Endothelial cell of umbilical vein (primary cell): ENCODE data around the gene CNNM4. TPM values are rescaled to one million over a fixed set of nuclear protein-coding genes. Genes with fewer than 3 reads are reported as not detected.

ENCODE experiments used
- BruUV-seq: library from RNA; stranded (reverse); fragments of 400-500 nt; replicated peaks from 2 replicates; lab custom pipeline; 2021; lab: Mats Ljungman, UMichigan
- CTCF ChIA-PET: fragments of 300-600, 350-600 bp; sonication (Branson Sonifier 250); formaldehyde crosslinking; loops from one replicate; lab custom pipeline; 2021; ENCODE audit warnings: antibody characterized with exemption, inconsistent platforms; lab: Charles Lee
- POLR2A ChIA-PET: fragments of 300-600, 350-600 bp; sonication (Branson Sonifier 250); formaldehyde crosslinking; loops from one replicate; lab custom pipeline; 2021; ENCODE audit warnings: antibody characterized with exemption, inconsistent platforms; lab: Charles Lee
- DNase-seq: peaks from one replicate; pipeline ENCODE4 v3.0.0-alpha.2; 2011; ENCODE audit warnings: low read depth, low spot score
- FAIRE-seq: peaks from 2 replicates; lab custom pipeline; 2011; peaks lifted over from hg19 to GRCh38; lab: Jason Lieb, UNC
- H2AFZ ChIP-seq: 2 replicates; pipeline ENCODE4 v1.6.0; 2012; ENCODE audit warnings: low read depth, low read length, control low read depth, inconsistent platforms
- H3K27ac ChIP-seq: 2 replicates; pipeline ENCODE4 v1.5.1; 2011; ENCODE audit warnings: low read depth, mild to moderate bottlenecking, control low read depth, low read length, moderate library complexity; ENCODE audit not compliant: insufficient read depth
- H3K27me3 ChIP-seq, 2 experiments: 2 replicates each; pipeline versions ENCODE4 v1.6.0 to v1.6.1; 2011; ENCODE audit warnings: low read length in 2 of 2, mixed read lengths in 1 of 2; ENCODE audit not compliant: control insufficient read depth in 2 of 2, insufficient read depth in 2 of 2
- H3K36me3 ChIP-seq, 2 experiments: 2 replicates in 1 of 2; 3 replicates in 1 of 2; pipeline ENCODE4 v1.5.1; 2011; ENCODE audit warnings: low read length in 2 of 2, mild to moderate bottlenecking in 1 of 2, moderate library complexity in 1 of 2; ENCODE audit not compliant: control insufficient read depth in 2 of 2, insufficient read depth in 2 of 2; ENCODE audit errors: extremely low read depth in 1 of 2
- H3K4me1 ChIP-seq: 3 replicates; pipeline ENCODE4 v1.5.1; 2011; ENCODE audit warnings: mild to moderate bottlenecking, low read length; ENCODE audit not compliant: control insufficient read depth, insufficient read depth; ENCODE audit errors: extremely low read depth
- H3K4me2 ChIP-seq: 2 replicates; pipeline ENCODE4 v1.6.1; 2011; ENCODE audit warnings: low read length, control low read depth, mixed read lengths; ENCODE audit not compliant: insufficient read depth
- H3K4me3 ChIP-seq, 3 experiments: fragments of 200-600 bp in 1 of 3; sonication (generic), shearing (Covaris generic) in 1 of 3; replicated peaks in 1 of 3; 2 replicates each; pipeline ENCODE4 v1.5.1; 2011 to 2016; ENCODE audit warnings: control low read depth in 3 of 3, low read length in 3 of 3, mild to moderate bottlenecking in 2 of 3, inconsistent platforms in 1 of 3, low read depth in 1 of 3, moderate library complexity in 1 of 3; ENCODE audit not compliant: insufficient read depth in 1 of 3
- H3K79me2 ChIP-seq: 2 replicates; pipeline ENCODE4 v1.6.0; 2012; ENCODE audit warnings: low read length, inconsistent platforms; ENCODE audit not compliant: control insufficient read depth, insufficient read depth
- H3K9ac ChIP-seq: replicated peaks from 2 replicates; pipeline ENCODE3; 2011; ENCODE audit warnings: low read length, control low read depth; ENCODE audit not compliant: insufficient read depth; ENCODE audit errors: extremely low read depth
- H3K9me1 ChIP-seq: replicated peaks from 3 replicates; pipeline ENCODE4 v1.6.0; 2011; ENCODE audit warnings: mild to moderate bottlenecking, low read length; ENCODE audit not compliant: control insufficient read depth, insufficient read depth; ENCODE audit errors: extremely low read depth
- H3K9me3 ChIP-seq: replicated peaks from 2 replicates; pipeline ENCODE4 v1.5.1; 2012; ENCODE audit warnings: low read length, inconsistent platforms; ENCODE audit not compliant: control insufficient read depth, insufficient read depth
- H4K20me1 ChIP-seq: replicated peaks from 2 replicates; pipeline ENCODE3; 2011; ENCODE audit warnings: mild to moderate bottlenecking, low read length; ENCODE audit not compliant: control insufficient read depth, insufficient read depth; ENCODE audit errors: extremely low read depth
- CTCF ChIP-seq, 2 donors: IDR thresholded peaks; 1 replicate in 1 of 2; 2 replicates in 1 of 2; pipeline ENCODE4 v1.5.1; 2011; ENCODE audit warnings: low read length in 2 of 2, mild to moderate bottlenecking in 2 of 2, moderate library complexity in 2 of 2, control low read depth in 1 of 2, inconsistent platforms in 1 of 2, low read depth in 1 of 2; ENCODE audit not compliant: insufficient read depth in 1 of 2; ENCODE audit errors: extremely low read depth in 1 of 2
- EZH2 ChIP-seq: IDR thresholded peaks from 2 replicates; pipeline ENCODE4 v1.6.1; 2012; ENCODE audit warnings: borderline replicate concordance, low read depth, mild to moderate bottlenecking, moderate library complexity, low read length, inconsistent platforms; ENCODE audit not compliant: severe bottlenecking
- FOS ChIP-seq: IDR thresholded peaks from 2 replicates; pipeline ENCODE4 v1.6.1; 2011; ENCODE audit warnings: mild to moderate bottlenecking, low read length, moderate library complexity, borderline replicate concordance; ENCODE audit not compliant: insufficient read depth
- GATA2 ChIP-seq: IDR thresholded peaks from 2 replicates; pipeline ENCODE4 v1.7.0; 2011; ENCODE audit warnings: low read depth, mild to moderate bottlenecking, moderate library complexity, mixed read lengths, low read length; ENCODE audit not compliant: insufficient read length, insufficient read depth
- JUN ChIP-seq: IDR thresholded peaks from 2 replicates; pipeline ENCODE4 v1.6.1; 2011; ENCODE audit warnings: borderline replicate concordance, low read depth; ENCODE audit not compliant: insufficient read length, insufficient read depth
- MYC ChIP-seq: IDR thresholded peaks from one replicate; pipeline ENCODE4 v1.6.1; 2011; ENCODE audit warnings: mild to moderate bottlenecking, low read depth, low read length
- POLR2A ChIP-seq: IDR thresholded peaks from 2 replicates; pipeline ENCODE4 v1.6.1; 2012; ENCODE audit warnings: low read depth, mild to moderate bottlenecking, control low read depth, low read length
- POLR2AphosphoS5 ChIP-seq: IDR thresholded peaks from 2 replicates; pipeline ENCODE4 v1.6.1; 2012; ENCODE audit warnings: low read depth, mild to moderate bottlenecking, control low read depth, low read length, moderate library complexity; ENCODE audit not compliant: insufficient read depth
- dilution Hi-C: fragments of 300-500 bp; cut with MboI; formaldehyde crosslinking; loops from one replicate; pipeline ENCODE4 v1.15.0; 2019; ENCODE audit warnings: low sequenced_read_pairs; ENCODE audit not compliant: extremely low pct_ligation_motif_present
- intact Hi-C: fragments of 100-400 bp; cut with micrococcal nuclease; formaldehyde crosslinking; loops from one replicate; pipeline ENCODE4 v1.10.0; 2022
- polyA plus RNA-seq, 4 experiments: library from polyadenylated mRNA; depleted of rRNA in 3 of 4; stranded (reverse) in 3 of 4; unstranded in 1 of 4; fragments of >200 nt; gene quantifications; 2 replicates each; pipeline versions ENCODE4 v1.2.1 to v1.2.3, GENCODE V29; 2011 to 2012; ENCODE audit warnings: missing spikeins in 1 of 4
- total RNA-seq: library from RNA; stranded (reverse); gene quantifications from 2 replicates; pipeline ENCODE4 v1.2.3, GENCODE V29; 2021
- TF ChIP-seq, protein P1 (sequence below): IDR thresholded peaks from 2 replicates; pipeline ENCODE4 v1.6.1; 2011; ENCODE audit not compliant: insufficient read depth, insufficient read length

The CNNM4 gene
- total and polyA plus RNA-seq, 2 donors (not counting 3 experiments of a cell fraction or from before 2014, with no cell fraction given): 4.7 to 5.3 TPM

DNA sequence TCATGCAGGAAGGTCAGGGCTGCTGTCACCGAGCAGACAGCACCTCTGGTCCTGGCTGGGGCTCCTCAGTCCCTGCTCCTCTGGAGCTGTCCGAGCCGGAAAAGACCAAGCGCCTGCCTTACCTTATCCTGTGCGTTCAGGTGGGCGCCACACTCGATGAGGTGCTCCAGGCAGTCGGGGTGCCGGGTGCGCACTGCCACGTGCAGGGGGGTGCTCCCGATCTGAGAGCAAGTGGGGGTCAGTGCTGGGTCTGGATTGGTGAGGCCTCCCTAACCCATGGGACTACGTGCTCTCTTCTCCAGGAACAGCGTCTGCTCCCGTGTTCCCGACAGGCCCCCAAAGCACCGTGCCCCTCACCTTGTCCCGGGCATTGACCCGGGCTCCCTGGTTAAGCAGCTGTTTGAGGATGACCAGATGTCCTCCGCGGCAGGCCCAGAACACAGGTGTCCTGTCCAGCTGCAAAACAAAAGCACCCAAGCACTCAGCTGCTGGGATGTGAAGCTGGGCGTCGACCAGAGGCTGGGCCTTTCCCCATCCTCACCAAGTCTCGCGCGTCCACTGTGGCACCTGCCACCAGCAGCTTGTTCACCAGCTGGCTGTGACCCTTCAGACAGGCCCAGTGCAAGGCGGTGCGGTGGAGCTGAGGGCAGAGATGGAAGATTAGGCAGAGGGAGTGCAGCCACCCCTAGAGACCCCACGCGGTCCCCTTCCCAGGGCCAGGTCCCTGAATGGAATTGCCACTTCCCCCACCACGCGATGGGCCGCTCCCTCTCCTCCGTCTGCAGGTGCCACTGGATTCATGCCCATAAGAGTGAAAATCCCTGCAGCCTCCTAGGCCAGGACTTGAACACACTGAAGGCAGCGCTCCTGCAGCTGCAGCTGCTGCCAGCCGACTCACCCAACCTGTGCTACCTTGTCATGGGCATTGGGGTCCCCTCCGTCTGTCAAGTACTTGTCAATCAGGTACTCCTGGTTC is 79.5 kb downstream of the CNNM4 start:
- no peaks in the 10 kb centered on the region for H3K36me3 ChIP-seq
- H3K79me2 ChIP-seq: no peaks in the 10 kb centered on the region
- no peaks in the 10 kb centered on the region for H3K27me3 ChIP-seq
- H3K27ac ChIP-seq: no peak overlapping the region
- no peaks in the 10 kb centered on the region for H3K9me1 ChIP-seq
- H2AFZ ChIP-seq: no peak overlapping the region
- no peak overlapping the region for H3K9ac ChIP-seq
- H3K4me2 ChIP-seq: no peak overlapping the region
- H3K9me3 ChIP-seq: no peaks in the 10 kb centered on the region
- FAIRE-seq (no peak), DNase-seq (no peak)
- intact Hi-C loops (no loop called here), dilution Hi-C loops (no loop called here)
- TF ChIP-seq EZH2 (no peak), POLR2A (no peak), FOS (no peak), CTCF (IDR thresholded peaks at IDR 0.05; ENCODE audit: extremely low read depth in 1 of 2, insufficient read depth in 1 of 2, low read depth in 1 of 2, low read length in 2 of 2) (no peak), POLR2AphosphoS5 (no peak), MYC (no peak), GATA2 (no peak), JUN (no peak)
- TF ChIP-seq, protein P1, sequence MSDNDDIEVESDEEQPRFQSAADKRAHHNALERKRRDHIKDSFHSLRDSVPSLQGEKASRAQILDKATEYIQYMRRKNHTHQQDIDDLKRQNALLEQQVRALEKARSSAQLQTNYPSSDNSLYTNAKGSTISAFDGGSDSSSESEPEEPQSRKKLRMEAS: no peak
- no peaks in the 10 kb centered on the region for H3K4me1 ChIP-seq
- no peak overlapping the region for H3K4me3 ChIP-seq
- no TSS peak for BruUV-seq
- H4K20me1 ChIP-seq: no peaks in the 10 kb centered on the region
- CTCF ChIA-PET: no interaction called here
- POLR2A ChIA-PET: no interaction called here
